Endothelial cell of umbilical vein (primary cell): ENCODE results near the gene NME7. TPM values are rescaled to one million over a fixed set of nuclear protein-coding genes. Genes with fewer than 3 reads are reported as not detected.
"Not testable (repeated sequence)": the region's sequence is repeated elsewhere in the genome, so short reads cannot be mapped to it uniquely, and the experiment has no call there.

Experiments
- BruUV-seq: library from RNA; stranded (reverse); fragments of 400-500 nt; replicated peaks from 2 replicates; lab custom pipeline; 2021; lab: Mats Ljungman, UMichigan
- CTCF ChIA-PET: fragments of 300-600, 350-600 bp; sonication (Branson Sonifier 250); formaldehyde crosslinking; loops from one replicate; lab custom pipeline; 2021; ENCODE audit warnings: antibody characterized with exemption, inconsistent platforms; lab: Charles Lee
- POLR2A ChIA-PET: fragments of 300-600, 350-600 bp; sonication (Branson Sonifier 250); formaldehyde crosslinking; loops from one replicate; lab custom pipeline; 2021; ENCODE audit warnings: antibody characterized with exemption, inconsistent platforms; lab: Charles Lee
- DNase-seq: peaks from one replicate; pipeline ENCODE4 v3.0.0-alpha.2; 2011; ENCODE audit warnings: low read depth, low spot score
- FAIRE-seq: peaks from 2 replicates; lab custom pipeline; 2011; peaks lifted over from hg19 to GRCh38; lab: Jason Lieb, UNC
- H2AFZ ChIP-seq: 2 replicates; pipeline ENCODE4 v1.6.0; 2012; ENCODE audit warnings: low read depth, low read length, control low read depth, inconsistent platforms
- H3K27ac ChIP-seq: 2 replicates; pipeline ENCODE4 v1.5.1; 2011; ENCODE audit warnings: low read depth, mild to moderate bottlenecking, control low read depth, low read length, moderate library complexity; ENCODE audit not compliant: insufficient read depth
- H3K27me3 ChIP-seq, 2 experiments: 2 replicates each; pipeline versions ENCODE4 v1.6.0 to v1.6.1; 2011; ENCODE audit warnings: low read length in 2 of 2, mixed read lengths in 1 of 2; ENCODE audit not compliant: control insufficient read depth in 2 of 2, insufficient read depth in 2 of 2
- H3K36me3 ChIP-seq, 2 experiments: 2 replicates in 1 of 2; 3 replicates in 1 of 2; pipeline ENCODE4 v1.5.1; 2011; ENCODE audit warnings: low read length in 2 of 2, mild to moderate bottlenecking in 1 of 2, moderate library complexity in 1 of 2; ENCODE audit not compliant: control insufficient read depth in 2 of 2, insufficient read depth in 2 of 2; ENCODE audit errors: extremely low read depth in 1 of 2
- H3K4me1 ChIP-seq: 3 replicates; pipeline ENCODE4 v1.5.1; 2011; ENCODE audit warnings: mild to moderate bottlenecking, low read length; ENCODE audit not compliant: control insufficient read depth, insufficient read depth; ENCODE audit errors: extremely low read depth
- H3K4me2 ChIP-seq: 2 replicates; pipeline ENCODE4 v1.6.1; 2011; ENCODE audit warnings: low read length, control low read depth, mixed read lengths; ENCODE audit not compliant: insufficient read depth
- H3K4me3 ChIP-seq, 3 experiments: fragments of 200-600 bp in 1 of 3; sonication (generic), shearing (Covaris generic) in 1 of 3; replicated peaks in 1 of 3; 2 replicates each; pipeline ENCODE4 v1.5.1; 2011 to 2016; ENCODE audit warnings: control low read depth in 3 of 3, low read length in 3 of 3, mild to moderate bottlenecking in 2 of 3, inconsistent platforms in 1 of 3, low read depth in 1 of 3, moderate library complexity in 1 of 3; ENCODE audit not compliant: insufficient read depth in 1 of 3
- H3K79me2 ChIP-seq: 2 replicates; pipeline ENCODE4 v1.6.0; 2012; ENCODE audit warnings: low read length, inconsistent platforms; ENCODE audit not compliant: control insufficient read depth, insufficient read depth
- H3K9ac ChIP-seq: replicated peaks from 2 replicates; pipeline ENCODE3; 2011; ENCODE audit warnings: low read length, control low read depth; ENCODE audit not compliant: insufficient read depth; ENCODE audit errors: extremely low read depth
- H3K9me1 ChIP-seq: replicated peaks from 3 replicates; pipeline ENCODE4 v1.6.0; 2011; ENCODE audit warnings: mild to moderate bottlenecking, low read length; ENCODE audit not compliant: control insufficient read depth, insufficient read depth; ENCODE audit errors: extremely low read depth
- H3K9me3 ChIP-seq: replicated peaks from 2 replicates; pipeline ENCODE4 v1.5.1; 2012; ENCODE audit warnings: low read length, inconsistent platforms; ENCODE audit not compliant: control insufficient read depth, insufficient read depth
- H4K20me1 ChIP-seq: replicated peaks from 2 replicates; pipeline ENCODE3; 2011; ENCODE audit warnings: mild to moderate bottlenecking, low read length; ENCODE audit not compliant: control insufficient read depth, insufficient read depth; ENCODE audit errors: extremely low read depth
- CTCF ChIP-seq, 2 donors: IDR thresholded peaks; 1 replicate in 1 of 2; 2 replicates in 1 of 2; pipeline ENCODE4 v1.5.1; 2011; ENCODE audit warnings: low read length in 2 of 2, mild to moderate bottlenecking in 2 of 2, moderate library complexity in 2 of 2, control low read depth in 1 of 2, inconsistent platforms in 1 of 2, low read depth in 1 of 2; ENCODE audit not compliant: insufficient read depth in 1 of 2; ENCODE audit errors: extremely low read depth in 1 of 2
- EZH2 ChIP-seq: IDR thresholded peaks from 2 replicates; pipeline ENCODE4 v1.6.1; 2012; ENCODE audit warnings: borderline replicate concordance, low read depth, mild to moderate bottlenecking, moderate library complexity, low read length, inconsistent platforms; ENCODE audit not compliant: severe bottlenecking
- FOS ChIP-seq: IDR thresholded peaks from 2 replicates; pipeline ENCODE4 v1.6.1; 2011; ENCODE audit warnings: mild to moderate bottlenecking, low read length, moderate library complexity, borderline replicate concordance; ENCODE audit not compliant: insufficient read depth
- GATA2 ChIP-seq: IDR thresholded peaks from 2 replicates; pipeline ENCODE4 v1.7.0; 2011; ENCODE audit warnings: low read depth, mild to moderate bottlenecking, moderate library complexity, mixed read lengths, low read length; ENCODE audit not compliant: insufficient read length, insufficient read depth
- JUN ChIP-seq: IDR thresholded peaks from 2 replicates; pipeline ENCODE4 v1.6.1; 2011; ENCODE audit warnings: borderline replicate concordance, low read depth; ENCODE audit not compliant: insufficient read length, insufficient read depth
- MYC ChIP-seq: IDR thresholded peaks from one replicate; pipeline ENCODE4 v1.6.1; 2011; ENCODE audit warnings: mild to moderate bottlenecking, low read depth, low read length
- POLR2A ChIP-seq: IDR thresholded peaks from 2 replicates; pipeline ENCODE4 v1.6.1; 2012; ENCODE audit warnings: low read depth, mild to moderate bottlenecking, control low read depth, low read length
- POLR2AphosphoS5 ChIP-seq: IDR thresholded peaks from 2 replicates; pipeline ENCODE4 v1.6.1; 2012; ENCODE audit warnings: low read depth, mild to moderate bottlenecking, control low read depth, low read length, moderate library complexity; ENCODE audit not compliant: insufficient read depth
- dilution Hi-C: fragments of 300-500 bp; cut with MboI; formaldehyde crosslinking; loops from one replicate; pipeline ENCODE4 v1.15.0; 2019; ENCODE audit warnings: low sequenced_read_pairs; ENCODE audit not compliant: extremely low pct_ligation_motif_present
- intact Hi-C: fragments of 100-400 bp; cut with micrococcal nuclease; formaldehyde crosslinking; loops from one replicate; pipeline ENCODE4 v1.10.0; 2022
- polyA plus RNA-seq, 4 experiments: library from polyadenylated mRNA; depleted of rRNA in 3 of 4; stranded (reverse) in 3 of 4; unstranded in 1 of 4; fragments of >200 nt; gene quantifications; 2 replicates each; pipeline versions ENCODE4 v1.2.1 to v1.2.3, GENCODE V29; 2011 to 2012; ENCODE audit warnings: missing spikeins in 1 of 4
- total RNA-seq: library from RNA; stranded (reverse); gene quantifications from 2 replicates; pipeline ENCODE4 v1.2.3, GENCODE V29; 2021
- TF ChIP-seq, protein P1 (sequence below): IDR thresholded peaks from 2 replicates; pipeline ENCODE4 v1.6.1; 2011; ENCODE audit not compliant: insufficient read depth, insufficient read length

The NME7 gene
- total and polyA plus RNA-seq, 2 donors (not counting 3 experiments of a cell fraction or from before 2014, with no cell fraction given), result 16.5 to 25.3 TPM

- DNase-seq, H3K79me2 ChIP-seq, H3K4me2 ChIP-seq, dilution Hi-C loops, CTCF ChIA-PET, FAIRE-seq, H3K9me1 ChIP-seq, H3K9ac ChIP-seq, H3K36me3 ChIP-seq, H3K27ac ChIP-seq, H3K4me3 ChIP-seq, BruUV-seq, H3K9me3 ChIP-seq, H3K27me3 ChIP-seq, H2AFZ ChIP-seq, intact Hi-C loops, H4K20me1 ChIP-seq, H3K4me1 ChIP-seq, POLR2A ChIA-PET: not testable (repeated sequence)
These were observed 86.0 kb downstream of the NME7 start for GRCh38 chr1:169281562-169281961.

DNA sequence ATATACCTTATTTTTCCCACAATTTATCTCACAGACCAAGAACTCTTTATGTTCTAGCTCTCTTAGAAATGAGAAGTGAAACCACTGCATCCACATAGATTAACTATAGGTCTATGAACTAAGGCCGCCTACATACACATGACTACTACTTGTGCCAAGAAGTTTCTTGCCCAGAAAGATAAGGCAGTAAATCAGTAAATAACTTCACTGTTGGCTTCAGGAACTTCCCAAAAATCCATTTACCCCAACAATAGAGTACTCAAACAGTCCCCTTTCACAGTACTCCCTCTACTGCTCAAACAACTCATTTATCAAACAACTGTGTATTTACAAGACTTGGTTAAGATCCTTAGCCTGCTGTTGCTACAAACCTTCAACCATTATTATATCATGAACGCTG lies 96.5 kb downstream of the NME7 start:
- no TSS peak for BruUV-seq
- Histone ChIP-seq H3K79me2 (no peaks in the 10 kb centered on the region), H3K9me3 (no peaks in the 10 kb centered on the region), H3K4me3 (no peak overlapping the region), H3K27ac (no peak overlapping the region), H3K4me2 (no peak overlapping the region), H2AFZ (no peak overlapping the region), H3K27me3 (no peaks in the 10 kb centered on the region), H3K36me3 (no peaks in the 10 kb centered on the region), H3K9ac (no peak overlapping the region), H4K20me1 (no peaks in the 10 kb centered on the region), H3K4me1 (no peaks in the 10 kb centered on the region), H3K9me1 (no peaks in the 10 kb centered on the region)
- dilution Hi-C loops, result no loop called here
- ChIA-PET CTCF (no interaction called here), POLR2A (no interaction called here)
- no peak for FAIRE-seq
- intact Hi-C loops, result no loop called here
- TF ChIP-seq POLR2AphosphoS5 (no peak), GATA2 (no peak), CTCF (IDR thresholded peaks at IDR 0.05; ENCODE audit: extremely low read depth in 1 of 2, insufficient read depth in 1 of 2, low read depth in 1 of 2, low read length in 2 of 2) (no peak), JUN (no peak), FOS (no peak), EZH2 (no peak), POLR2A (no peak), MYC (no peak)
- TF ChIP-seq, protein P1, sequence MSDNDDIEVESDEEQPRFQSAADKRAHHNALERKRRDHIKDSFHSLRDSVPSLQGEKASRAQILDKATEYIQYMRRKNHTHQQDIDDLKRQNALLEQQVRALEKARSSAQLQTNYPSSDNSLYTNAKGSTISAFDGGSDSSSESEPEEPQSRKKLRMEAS, result no peak
- DNase-seq, result no peak
